GM18909 (cell line): ENCODE measurements around the gene SHBG.
A peak's percentile ranks its signal among the peaks of the same experiment; 100 is the strongest.
"Not testable (repeated sequence)": the region's sequence is repeated elsewhere in the genome, so short reads cannot be mapped to it uniquely, and the experiment has no call there.

ENCODE experiments used
- ATAC-seq: cut with Tn5 transposase; IDR thresholded peaks from one replicate; pipeline ENCODE4 v1.9.1; 2021; ENCODE audit warnings: mild to moderate bottlenecking; ENCODE audit not compliant: unreplicated experiment, poor library complexity

The SHBG gene

GRCh38 chr17:7610641-7611040 lies 19.3 kb upstream of the SHBG start:
- ATAC-seq = no peak

GRCh38 chr17:7611635-7612293 lies 18.2 kb upstream of the SHBG start:
- ATAC-seq = no peak

- ATAC-seq = no peak
Measured at GRCh38 chr17:7612294-7612640, 17.7 kb upstream of the SHBG start.

- ATAC-seq = no peak
Measured at GRCh38 chr17:7613769-7614424, 16.0 kb upstream of the SHBG start.

GRCh38 chr17:7614425-7615264 lies 15.3 kb upstream of the SHBG start, which contains the start of gene FXR2:
TSS of gene FXR2 (minus strand) at chr17:7614897. CDS start at chr17:7614532, 365 bp downstream.
- ATAC-seq = peak; percentile 89

GRCh38 chr17:7615265-7615747 lies 14.6 kb upstream of the SHBG start:
- no peak for ATAC-seq

GRCh38 chr17:7618608-7619007 lies 11.3 kb upstream of the SHBG start:
- no peak for ATAC-seq

- ATAC-seq = no peak
Measured at GRCh38 chr17:7620835-7621234, 9.1 kb upstream of the SHBG start.

GRCh38 chr17:7623661-7624060 lies 6.3 kb upstream of the SHBG start:
- ATAC-seq = no peak

- not testable (repeated sequence) for ATAC-seq
Measured at GRCh38 chr17:7625749-7626148, 4.2 kb upstream of the SHBG start.

GRCh38 chr17:7626307-7626706 lies 3.6 kb upstream of the SHBG start:
- ATAC-seq = no peak

GRCh38 chr17:7626956-7627249 lies 3.0 kb upstream of the SHBG start:
- ATAC-seq = peak; percentile 4

GRCh38 chr17:7627250-7628121 lies 2.4 kb upstream of the SHBG start, which contains the start of gene SAT2:
TSS of gene SAT2 (minus strand) at chr17:7627821. CDS start at chr17:7627635, 186 bp downstream.
- ATAC-seq = peak; percentile 87

GRCh38 chr17:7631398-7632380 lies 1.8 kb downstream of the SHBG start:
- no peak for ATAC-seq

- no peak for ATAC-seq
Measured at GRCh38 chr17:7632492-7632894, 2.6 kb downstream of the SHBG start.

GRCh38 chr17:7633093-7633492 lies 3.2 kb downstream of the SHBG start:
- no peak for ATAC-seq

GRCh38 chr17:7634384-7634783 lies 4.4 kb downstream of the SHBG start:
- ATAC-seq = no peak

- no peak for ATAC-seq
Measured at GRCh38 chr17:7636163-7636562, 6.2 kb downstream of the SHBG start.

- no peak for ATAC-seq
Measured at GRCh38 chr17:7640783-7641182, 10.8 kb downstream of the SHBG start.
